ENCODE data around the gene NUMBL. TPM values are rescaled to one million over a fixed set of nuclear protein-coding genes. Genes with fewer than 3 reads are reported as not detected.
A peak's percentile ranks its signal among the peaks of the same experiment; 100 is the strongest.

Gene NUMBL
- total and polyA plus RNA-seq, 2 of the 4 experiments (the other 2 are of a cell fraction) = 6.3 to 29.0 TPM

DNA sequence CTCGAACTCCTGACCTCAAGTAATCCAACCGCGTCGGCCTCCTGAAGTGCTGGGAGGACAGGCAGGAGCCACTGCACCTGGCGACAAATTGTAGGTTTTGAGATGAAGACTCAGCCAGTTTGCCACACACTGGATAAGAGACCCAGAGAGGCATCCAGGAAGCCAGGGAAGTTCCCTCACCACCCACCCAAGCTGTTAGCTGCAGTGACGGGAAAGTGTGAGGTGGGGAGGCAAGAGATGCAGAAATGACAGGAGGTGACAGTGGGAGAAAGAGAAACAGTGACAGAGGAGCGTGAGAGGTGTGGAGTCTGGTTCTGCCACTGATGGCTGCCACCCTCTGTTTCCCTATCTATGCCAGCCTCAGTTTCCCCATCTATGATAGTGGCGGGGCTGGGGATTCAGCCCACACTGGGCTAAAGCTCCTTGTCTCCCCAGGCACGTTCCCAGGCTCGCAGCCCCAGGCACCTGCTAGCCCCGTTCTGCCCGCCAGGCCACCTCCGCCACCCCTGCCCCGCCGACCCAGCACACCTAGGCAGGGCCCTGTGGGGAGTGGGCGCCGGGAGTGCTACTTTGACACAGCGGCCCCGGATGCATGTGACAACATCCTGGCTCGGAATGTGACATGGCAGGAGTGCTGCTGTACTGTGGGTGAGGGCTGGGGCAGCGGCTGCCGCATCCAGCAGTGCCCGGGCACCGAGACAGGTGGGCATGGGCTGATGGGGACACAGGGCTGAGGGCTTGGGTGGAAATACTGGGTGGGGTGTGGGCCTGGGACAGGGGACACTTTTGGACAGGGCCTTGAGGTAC is 68.3 kb downstream of the NUMBL start:
- in situ Hi-C loops (cut with MboI; ENCODE audit: low sequenced_read_pairs) = no loop called here
- Histone ChIP-seq H3K4me1 (ENCODE audit: control insufficient read depth, insufficient read depth, low read length) (peaks cover 8% of the 10 kb centered on the region; the same call in 1 of the 2 replicates), H4K20me1 (ENCODE audit: insufficient read depth, low read length) (peaks cover 7% of the 10 kb centered on the region; the same call in 1 of the 2 replicates), H2AK9ac (replicated peaks; ENCODE audit: low read depth, low read length, poor library complexity) (no peak overlapping the region), H2AFZ (replicated peaks; ENCODE audit: low read length, poor library complexity) (peak overlapping the region; percentile 18), H2BK20ac (ENCODE audit: low read depth, low read length) (no peak overlapping the region), H3K23ac (ENCODE audit: low read depth, low read length) (no peak overlapping the region), H4K91ac (ENCODE audit: insufficient read depth, low read depth, low read length) (no peak overlapping the region), H2BK5ac (ENCODE audit: low read depth, low read length, poor library complexity, severe bottlenecking) (no peak overlapping the region), H2BK15ac (ENCODE audit: low read depth, low read length) (no peak overlapping the region), H3K56ac (ENCODE audit: extremely low read depth, insufficient read depth, low read length) (no peak overlapping the region), H3K36me3 (ENCODE audit: control insufficient read depth, insufficient read depth, low read length) (peaks cover 71% of the 10 kb centered on the region), H3K18ac (ENCODE audit: low read depth, low read length) (no peak overlapping the region), H3K27me3 (ENCODE audit: control insufficient read depth, insufficient read depth, low read length) (no peaks in the 10 kb centered on the region), H2AK5ac (ENCODE audit: low read depth, low read length) (peak overlapping the region; percentile 66; the same call in 1 of the 2 replicates), H3K4me3 (ENCODE audit: insufficient read depth, low read depth, low read length) (no peak overlapping the region), H3K4me2 (ENCODE audit: low read depth, low read length) (no peak overlapping the region), H2BK120ac (ENCODE audit: low read depth, low read length) (no peak overlapping the region), H3K9ac (ENCODE audit: low read depth, low read length) (no peak overlapping the region), H3K14ac (replicated peaks; ENCODE audit: low read depth, low read length) (no peak overlapping the region), H3K27ac (ENCODE audit: insufficient read depth, low read length) (no peak overlapping the region), H3K79me1 (ENCODE audit: low read depth in 1 of 2, low read length in 2 of 2) (peaks cover 0 to 12% of the 10 kb centered on the region in 2 experiments; a peak in 1 of 4 replicates), H3K4ac (ENCODE audit: low read depth, low read length) (no peak overlapping the region), H3K9me1 (ENCODE audit: insufficient read depth, low read length) (peaks cover 11% of the 10 kb centered on the region; the same call in 1 of the 2 replicates), H4K5ac (ENCODE audit: low read depth, low read length) (no peak overlapping the region), H4K8ac (ENCODE audit: low read depth in 2 of 2, low read length in 2 of 2) (no peak overlapping the region), H3K9me3 (ENCODE audit: control insufficient read depth, insufficient read depth, low read length) (no peaks in the 10 kb centered on the region)
- WGBS, 2 experiments (ENCODE audit: extremely low coverage in 2 of 2, insufficient read length in 1 of 2) = 98% methylated on average over 17 of the region's 24 CpGs; no CpG with 5 or more reads in 1 of the 2 experiments
- ChIA-PET CTCF (interaction anchor here (0.7 to 3.7 kb wide), 2 partner anchors 12 to 40 kb away, joined by 4 to 20 read pairs; no protein-coding TSS in a partner anchor), POLR2A (ENCODE audit: unreplicated experiment) (no interaction called here)
- ATAC-seq (ENCODE audit: low read depth) (no peak), DNase-seq (no peak)
- no TSS peak for BruUV-seq (replicated peaks)
- dilution Hi-C loops (cut with HindIII; ENCODE audit: low sequenced_read_pairs, unreplicated experiment) = no loop called here
- intact Hi-C loops (cut with micrococcal nuclease) = no loop called here
- TF ChIP-seq, protein P1, sequence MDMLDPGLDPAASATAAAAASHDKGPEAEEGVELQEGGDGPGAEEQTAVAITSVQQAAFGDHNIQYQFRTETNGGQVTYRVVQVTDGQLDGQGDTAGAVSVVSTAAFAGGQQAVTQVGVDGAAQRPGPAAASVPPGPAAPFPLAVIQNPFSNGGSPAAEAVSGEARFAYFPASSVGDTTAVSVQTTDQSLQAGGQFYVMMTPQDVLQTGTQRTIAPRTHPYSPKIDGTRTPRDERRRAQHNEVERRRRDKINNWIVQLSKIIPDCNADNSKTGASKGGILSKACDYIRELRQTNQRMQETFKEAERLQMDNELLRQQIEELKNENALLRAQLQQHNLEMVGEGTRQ (IDR thresholded peaks at IDR 0.05; ENCODE audit: low read depth, low read length) = no peak
- TF ChIP-seq RCOR1 (IDR thresholded peaks at IDR 0.05; ENCODE audit: insufficient replicate concordance, low read length) (no peak), CEBPB (IDR thresholded peaks at IDR 0.05; ENCODE audit: low read depth, low read length) (no peak), RFX5 (IDR thresholded peaks at IDR 0.05; ENCODE audit: low read depth, low read length) (no peak), POLR2A (IDR thresholded peaks at IDR 0.05; ENCODE audit: low read depth, low read length) (no peak), CHD1 (IDR thresholded peaks at IDR 0.05; ENCODE audit: low read depth, low read length) (no peak), MXI1 (IDR thresholded peaks at IDR 0.05; ENCODE audit: borderline replicate concordance, low read depth, low read length) (no peak), BHLHE40 (IDR thresholded peaks at IDR 0.05; ENCODE audit: low read depth, low read length) (no peak), FOS (IDR thresholded peaks at IDR 0.05; ENCODE audit: low read depth, low read length) (no peak), NFE2L2 (IDR thresholded peaks at IDR 0.05; ENCODE audit: low read depth, low read length) (no peak), SMC3 (IDR thresholded peaks at IDR 0.05; ENCODE audit: low read depth, low read length) (no peak), MAZ (IDR thresholded peaks at IDR 0.05; ENCODE audit: borderline replicate concordance, low read depth, low read length) (no peak)
- TF ChIP-seq, protein P2, sequence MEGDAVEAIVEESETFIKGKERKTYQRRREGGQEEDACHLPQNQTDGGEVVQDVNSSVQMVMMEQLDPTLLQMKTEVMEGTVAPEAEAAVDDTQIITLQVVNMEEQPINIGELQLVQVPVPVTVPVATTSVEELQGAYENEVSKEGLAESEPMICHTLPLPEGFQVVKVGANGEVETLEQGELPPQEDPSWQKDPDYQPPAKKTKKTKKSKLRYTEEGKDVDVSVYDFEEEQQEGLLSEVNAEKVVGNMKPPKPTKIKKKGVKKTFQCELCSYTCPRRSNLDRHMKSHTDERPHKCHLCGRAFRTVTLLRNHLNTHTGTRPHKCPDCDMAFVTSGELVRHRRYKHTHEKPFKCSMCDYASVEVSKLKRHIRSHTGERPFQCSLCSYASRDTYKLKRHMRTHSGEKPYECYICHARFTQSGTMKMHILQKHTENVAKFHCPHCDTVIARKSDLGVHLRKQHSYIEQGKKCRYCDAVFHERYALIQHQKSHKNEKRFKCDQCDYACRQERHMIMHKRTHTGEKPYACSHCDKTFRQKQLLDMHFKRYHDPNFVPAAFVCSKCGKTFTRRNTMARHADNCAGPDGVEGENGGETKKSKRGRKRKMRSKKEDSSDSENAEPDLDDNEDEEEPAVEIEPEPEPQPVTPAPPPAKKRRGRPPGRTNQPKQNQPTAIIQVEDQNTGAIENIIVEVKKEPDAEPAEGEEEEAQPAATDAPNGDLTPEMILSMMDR (conservative IDR thresholded peaks at IDR 0.05; ENCODE audit: low read depth, low read length) = no peak
- TF ChIP-seq, protein P3, sequence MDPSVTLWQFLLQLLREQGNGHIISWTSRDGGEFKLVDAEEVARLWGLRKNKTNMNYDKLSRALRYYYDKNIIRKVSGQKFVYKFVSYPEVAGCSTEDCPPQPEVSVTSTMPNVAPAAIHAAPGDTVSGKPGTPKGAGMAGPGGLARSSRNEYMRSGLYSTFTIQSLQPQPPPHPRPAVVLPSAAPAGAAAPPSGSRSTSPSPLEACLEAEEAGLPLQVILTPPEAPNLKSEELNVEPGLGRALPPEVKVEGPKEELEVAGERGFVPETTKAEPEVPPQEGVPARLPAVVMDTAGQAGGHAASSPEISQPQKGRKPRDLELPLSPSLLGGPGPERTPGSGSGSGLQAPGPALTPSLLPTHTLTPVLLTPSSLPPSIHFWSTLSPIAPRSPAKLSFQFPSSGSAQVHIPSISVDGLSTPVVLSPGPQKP (IDR thresholded peaks at IDR 0.05; ENCODE audit: borderline replicate concordance, low read depth, low read length) = no peak
